Fibroblast of skin of abdomen (primary cell): ENCODE results near the gene MPIG6B.

ENCODE experiments used
- DNase-seq: peaks from one replicate; pipeline ENCODE4 v3.0.0-alpha.2; 2013

The MPIG6B gene

GRCh38 chr6:31739639-31740396 lies 16.6 kb downstream of the MPIG6B start, which contains the start of gene MSH5:
MSH5 (plus strand) TSS chr6:31740005; CDS start chr6:31740467, 462 bp downstream.
- DNase-seq: peak; percentile 99

GRCh38 chr6:31740397-31741223 lies 17.4 kb downstream of the MPIG6B start:
- no peak for DNase-seq

GRCh38 chr6:31741815-31742214 lies 18.6 kb downstream of the MPIG6B start:
- no peak for DNase-seq

GRCh38 chr6:31742894-31743293 lies 19.7 kb downstream of the MPIG6B start:
- no peak for DNase-seq

GRCh38 chr6:31744422-31744821 lies 21.2 kb downstream of the MPIG6B start:
- DNase-seq: no peak

GRCh38 chr6:31749301-31750036 lies 26.3 kb downstream of the MPIG6B start:
- no peak for DNase-seq

GRCh38 chr6:31750411-31751022 lies 27.3 kb downstream of the MPIG6B start:
- no peak for DNase-seq

GRCh38 chr6:31752739-31753319 lies 29.7 kb downstream of the MPIG6B start:
- peak; percentile 74 for DNase-seq

- no peak for DNase-seq
Measured at GRCh38 chr6:31758281-31758680, 35.1 kb downstream of the MPIG6B start.

- DNase-seq: no peak
Measured at GRCh38 chr6:31760790-31761189, 37.6 kb downstream of the MPIG6B start.

GRCh38 chr6:31761343-31761742 lies 38.2 kb downstream of the MPIG6B start:
- DNase-seq: no peak

GRCh38 chr6:31762356-31762755 lies 39.2 kb downstream of the MPIG6B start, which contains the start of gene SAPCD1:
SAPCD1 (plus strand) TSS chr6:31762656; CDS start chr6:31763055, 399 bp downstream.
- no peak for DNase-seq

GRCh38 chr6:31762878-31763618 lies 39.9 kb downstream of the MPIG6B start:
- DNase-seq: no peak

GRCh38 chr6:31763619-31763940 lies 40.4 kb downstream of the MPIG6B start:
- DNase-seq: peak; percentile 60

- DNase-seq: no peak
Measured at GRCh38 chr6:31764198-31764597, 41.0 kb downstream of the MPIG6B start.

- no peak for DNase-seq
Measured at GRCh38 chr6:31765559-31765909, 42.4 kb downstream of the MPIG6B start.

GRCh38 chr6:31765910-31766794 lies 43.0 kb downstream of the MPIG6B start:
- DNase-seq: no peak

- no peak for DNase-seq
Measured at GRCh38 chr6:31767096-31767645, 44.0 kb downstream of the MPIG6B start.

GRCh38 chr6:31768363-31769257 lies 45.4 kb downstream of the MPIG6B start:
- DNase-seq: no peak
